NCI-H2227 (cell line): ENCODE measurements around the gene SPNS2.

Experiments
- DNase-seq: peaks from one replicate; lab custom pipeline; 2025; ENCODE audit not compliant: unreplicated experiment; lab: John Stamatoyannopoulos, UW

SPNS2 gene

GRCh38 chr17:4536742-4537411 is 38.2 kb downstream of the SPNS2 start:
- DNase-seq: no peak

- no peak for DNase-seq
Observed at GRCh38 chr17:4537451-4538235, 39.0 kb downstream of the SPNS2 start.

- DNase-seq: no peak
Observed at GRCh38 chr17:4538236-4539002, 39.7 kb downstream of the SPNS2 start.

- DNase-seq: no peak
Observed at GRCh38 chr17:4539025-4539424, 40.3 kb downstream of the SPNS2 start.

GRCh38 chr17:4539576-4540223 is 41.0 kb downstream of the SPNS2 start:
- DNase-seq: no peak

- no peak for DNase-seq
Observed at GRCh38 chr17:4540224-4540651, 41.6 kb downstream of the SPNS2 start.

- no peak for DNase-seq
Observed at GRCh38 chr17:4540687-4541327, 42.1 kb downstream of the SPNS2 start.

- no peak for DNase-seq
Observed at GRCh38 chr17:4541328-4542002, 42.8 kb downstream of the SPNS2 start.

- no peak for DNase-seq
Observed at GRCh38 chr17:4542003-4542725, 43.5 kb downstream of the SPNS2 start.

GRCh38 chr17:4542726-4543191 is 44.1 kb downstream of the SPNS2 start:
- DNase-seq: no peak

GRCh38 chr17:4543557-4544026 is 44.9 kb downstream of the SPNS2 start:
- DNase-seq: no peak

- no peak for DNase-seq
Observed at GRCh38 chr17:4544135-4544950, 45.7 kb downstream of the SPNS2 start.

GRCh38 chr17:4544951-4545216 is 46.2 kb downstream of the SPNS2 start:
- no peak for DNase-seq

GRCh38 chr17:4545217-4545951 is 46.7 kb downstream of the SPNS2 start:
- DNase-seq: no peak

- no peak for DNase-seq
Observed at GRCh38 chr17:4547118-4547906, 48.6 kb downstream of the SPNS2 start.

- DNase-seq: no peak
Observed at GRCh38 chr17:4548061-4548461, 49.4 kb downstream of the SPNS2 start.
